HuH-7.5 (cell line): ENCODE data around the gene FBXO28.

ENCODE experiments used
- DNase-seq: peaks from one replicate; pipeline ENCODE4 v3.0.0; 2011; ENCODE audit warnings: low spot score

FBXO28 gene

DNA sequence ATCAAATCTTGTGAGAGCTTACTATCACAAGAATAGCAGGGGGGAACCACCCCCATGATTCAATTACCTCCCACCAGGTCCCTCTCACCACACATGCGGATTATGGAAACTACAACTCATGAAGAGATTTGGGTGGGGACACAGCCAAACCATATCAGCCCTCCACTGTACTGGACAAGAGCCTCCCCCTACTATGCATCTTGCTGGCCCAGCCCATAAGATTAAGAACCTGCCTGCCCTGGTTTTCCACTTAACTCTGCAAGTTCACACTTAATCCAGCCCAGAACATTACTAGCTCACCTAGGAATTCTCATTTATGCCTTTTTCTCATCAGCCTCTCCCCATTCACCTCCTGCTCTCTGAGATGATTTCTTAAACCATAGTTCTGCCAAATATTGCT lies 18.0 kb upstream of the FBXO28 start:
- no peak for DNase-seq

DNA sequence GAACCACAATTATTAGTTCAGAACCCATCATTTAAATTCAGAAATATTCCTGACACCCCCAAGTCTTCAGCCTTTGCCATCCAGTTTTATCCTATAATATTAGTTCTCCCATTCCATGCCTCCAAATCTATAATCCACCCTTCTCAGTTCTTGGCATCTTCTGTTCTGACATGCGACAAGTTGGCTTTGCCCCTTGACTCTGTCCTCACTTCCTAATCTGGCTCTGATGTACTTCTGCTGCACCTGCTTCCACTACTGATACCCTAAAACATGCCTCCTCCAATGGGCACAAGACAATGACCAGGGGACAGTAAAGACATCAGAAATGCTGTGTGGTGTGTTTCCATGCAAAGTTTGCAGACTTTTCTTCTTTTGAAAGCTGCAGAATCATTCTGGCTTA lies 17.1 kb upstream of the FBXO28 start:
- no peak for DNase-seq

DNA sequence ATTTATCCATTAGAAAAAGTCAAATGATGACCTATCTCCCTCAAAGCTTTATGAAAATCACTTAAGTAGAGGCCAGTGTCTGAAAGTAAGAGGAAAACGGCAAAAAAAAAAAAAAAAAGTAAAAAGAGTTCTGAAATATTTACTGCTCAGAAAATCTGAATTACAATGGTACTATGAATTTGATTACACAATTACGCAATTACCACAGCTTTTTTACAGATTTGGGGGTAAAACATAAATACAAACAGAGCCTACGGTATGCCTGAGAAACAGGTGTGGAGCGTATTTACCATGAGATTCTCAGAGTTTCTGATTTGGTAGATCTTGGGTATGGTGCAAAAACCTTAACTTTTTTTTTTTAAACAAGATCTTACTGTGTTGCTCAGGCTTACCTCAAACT lies 15.9 kb upstream of the FBXO28 start:
- DNase-seq: no peak

DNA sequence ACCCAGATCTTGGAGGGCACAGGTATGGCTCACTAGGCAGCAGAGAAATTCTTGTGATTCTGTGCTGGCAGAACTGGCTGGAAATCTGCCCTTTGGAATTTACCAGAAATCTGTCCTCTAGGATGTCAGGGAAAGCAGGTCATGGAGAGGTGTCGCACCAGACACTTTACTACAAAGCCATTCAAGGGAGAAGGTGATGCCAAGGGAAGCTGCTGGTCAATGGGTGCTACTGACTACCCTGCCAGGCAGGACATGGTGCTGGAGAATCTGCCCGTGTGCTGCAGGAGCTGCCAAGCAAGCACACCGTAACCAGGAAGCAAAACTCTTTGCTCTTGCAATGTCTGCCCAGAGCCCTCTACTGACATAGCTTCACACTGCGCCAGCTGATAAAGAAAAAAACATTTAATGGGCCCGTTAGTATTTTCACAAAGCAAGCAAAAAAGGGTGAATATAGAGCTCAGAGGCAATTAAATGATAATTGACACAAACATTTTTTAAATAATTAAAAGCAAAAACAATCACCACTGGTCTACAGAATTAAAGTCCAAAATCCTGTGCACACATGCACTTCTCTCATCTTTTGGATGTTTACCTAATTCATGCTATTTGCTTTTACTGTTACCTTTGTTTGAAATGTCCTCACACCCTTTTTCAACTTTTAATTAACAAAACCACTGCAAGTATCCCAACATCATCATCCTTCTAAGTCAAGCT lies 7.2 kb upstream of the FBXO28 start:
- DNase-seq: peak; percentile 71

DNA sequence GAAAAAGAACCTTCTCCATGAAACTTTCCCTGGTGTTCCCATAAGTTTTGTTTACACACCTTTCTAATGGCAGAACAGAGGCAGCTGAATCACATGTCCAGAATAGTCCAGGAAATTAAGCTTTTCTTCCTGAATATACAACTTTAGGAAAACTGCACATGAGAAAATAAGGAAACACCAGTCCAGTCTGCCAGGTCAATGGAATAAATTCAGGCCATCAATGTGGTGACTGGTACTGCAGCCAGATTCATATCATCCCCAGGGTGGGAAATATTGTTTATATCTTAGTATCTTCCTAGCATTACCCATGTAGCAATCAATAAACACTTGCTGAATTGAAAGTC lies 6.7 kb upstream of the FBXO28 start:
- no peak for DNase-seq

DNA sequence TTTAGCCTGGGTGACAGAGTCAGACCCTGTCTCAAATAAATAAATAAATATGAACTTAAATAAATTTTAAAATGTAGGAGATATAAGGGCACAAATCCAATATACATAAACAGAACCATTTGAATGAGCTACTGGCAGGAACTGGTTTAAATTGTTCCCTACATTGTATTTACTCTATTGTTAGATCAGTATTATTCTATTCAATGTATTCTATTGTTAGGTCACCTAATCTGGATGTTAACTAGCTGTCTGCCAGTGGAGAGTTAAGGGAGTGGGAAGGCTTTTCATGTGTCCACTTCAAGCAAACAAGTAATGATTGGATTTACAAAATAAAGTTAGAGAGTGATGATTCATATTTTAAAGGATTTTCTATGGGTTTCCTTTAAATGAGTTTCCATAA lies 4.9 kb upstream of the FBXO28 start:
- DNase-seq: no peak

DNA sequence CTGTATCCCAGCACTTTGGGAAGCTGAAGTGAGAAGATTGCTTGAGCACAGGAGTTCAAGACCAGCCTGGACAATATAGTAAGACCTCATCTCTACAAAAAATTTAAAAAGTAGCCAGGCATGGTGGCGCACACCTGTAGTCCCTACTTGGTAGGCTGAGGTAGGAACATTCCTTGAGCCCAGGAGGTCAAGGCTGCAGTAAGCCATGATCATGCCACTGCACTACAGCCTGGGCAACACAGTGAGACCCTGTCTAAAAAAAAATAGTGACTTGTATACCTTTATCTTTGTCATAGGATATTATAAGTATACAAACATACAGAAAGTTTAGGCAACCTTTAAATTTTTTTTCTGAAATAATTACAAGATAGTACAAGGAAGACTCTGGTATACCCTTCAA lies 3.9 kb upstream of the FBXO28 start:
- DNase-seq: no peak

DNA sequence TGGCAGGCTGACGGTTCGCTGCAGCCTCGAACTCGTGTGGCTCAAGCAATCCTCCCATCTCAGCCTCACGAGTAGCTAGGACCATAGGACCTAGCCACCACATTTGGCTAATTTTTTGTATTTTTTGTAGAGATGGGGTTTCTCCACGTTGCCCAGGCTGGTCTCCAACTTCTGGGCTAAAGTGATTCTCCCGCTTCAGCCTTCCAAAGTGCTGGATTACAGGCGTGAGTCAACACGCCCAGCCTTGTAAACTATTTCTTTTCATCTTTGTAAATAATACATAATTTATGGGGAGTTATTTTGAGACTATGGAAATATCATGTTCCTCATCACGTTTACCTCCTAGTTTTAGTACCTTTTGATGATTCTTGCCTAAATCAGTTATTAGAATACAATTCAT lies 906 bp upstream of the FBXO28 start:
- DNase-seq: no peak

DNA sequence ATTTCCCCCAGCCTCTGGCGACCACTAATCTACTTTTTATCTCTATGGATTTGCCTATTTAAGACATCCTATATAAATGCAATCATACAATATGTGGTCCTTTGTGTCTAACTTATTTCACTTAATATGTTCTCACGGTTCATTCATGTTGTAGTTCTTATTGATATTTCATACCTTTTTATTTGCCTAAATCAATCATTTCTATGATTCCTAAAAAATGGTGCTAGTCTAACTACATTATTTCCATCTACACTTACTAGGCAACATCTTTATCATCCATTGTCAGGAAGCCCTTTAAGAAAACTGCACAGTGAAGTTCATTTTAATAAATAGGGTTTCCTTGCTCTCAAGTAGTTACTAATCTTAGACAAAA lies 380 bp upstream of the FBXO28 start:
- DNase-seq: no peak

DNA sequence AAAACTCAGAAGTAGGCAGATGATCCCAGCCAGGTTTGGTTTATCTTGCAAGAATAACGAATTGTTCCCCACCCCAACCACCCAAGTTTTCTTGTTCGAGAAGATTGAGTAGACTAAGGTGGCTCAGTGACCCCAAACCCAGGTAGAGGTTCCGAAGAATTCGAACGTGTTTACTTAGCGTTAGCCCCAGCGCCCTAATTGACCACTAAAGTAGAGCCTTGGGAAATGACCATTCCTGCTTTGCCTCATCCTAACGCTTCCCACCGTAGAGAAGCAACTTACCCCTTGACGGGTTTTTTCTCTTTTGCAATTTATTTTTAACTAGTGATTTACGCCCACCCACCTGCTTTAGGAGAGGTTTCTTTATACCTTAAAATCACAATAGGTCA lies 870 bp downstream of the FBXO28 start:
- no peak for DNase-seq

DNA sequence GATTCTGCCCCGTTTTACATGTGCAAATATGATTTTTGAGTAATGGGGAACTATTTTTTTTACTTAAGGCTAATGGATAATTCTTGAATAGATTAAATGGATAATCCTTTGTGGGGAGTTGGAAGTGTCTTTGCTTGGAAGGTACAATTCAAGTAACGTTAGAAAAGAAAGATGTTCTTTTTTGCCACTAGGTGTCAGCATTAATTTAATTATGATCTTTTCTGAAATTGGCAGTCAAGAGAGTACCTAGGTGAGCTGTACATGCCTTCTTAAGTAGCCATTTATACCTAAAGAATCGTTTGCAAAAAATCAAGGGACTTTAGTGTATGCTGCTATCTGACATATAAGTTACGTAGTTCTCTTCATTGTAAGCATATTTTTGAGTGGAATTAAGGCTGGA lies 2.2 kb downstream of the FBXO28 start:
- DNase-seq: no peak

DNA sequence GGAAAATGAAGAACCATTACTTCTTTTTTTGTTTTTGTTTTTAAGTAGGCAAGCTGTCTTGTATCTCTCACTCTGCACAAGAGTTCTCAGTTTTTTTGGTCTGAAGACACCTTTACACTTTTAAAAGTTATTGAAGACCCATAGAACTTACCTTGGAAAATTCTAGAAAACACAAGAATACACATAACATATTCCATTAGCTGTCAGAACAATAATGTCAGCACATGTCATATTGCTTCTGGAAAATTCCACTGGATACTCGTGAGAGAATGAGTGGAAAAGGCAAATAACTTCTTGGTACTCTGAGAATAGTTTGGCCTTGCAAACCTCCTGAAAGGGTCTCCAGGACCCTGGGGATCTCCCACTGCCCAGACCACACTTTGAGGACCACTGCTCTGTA lies 4.8 kb downstream of the FBXO28 start:
- no peak for DNase-seq

DNA sequence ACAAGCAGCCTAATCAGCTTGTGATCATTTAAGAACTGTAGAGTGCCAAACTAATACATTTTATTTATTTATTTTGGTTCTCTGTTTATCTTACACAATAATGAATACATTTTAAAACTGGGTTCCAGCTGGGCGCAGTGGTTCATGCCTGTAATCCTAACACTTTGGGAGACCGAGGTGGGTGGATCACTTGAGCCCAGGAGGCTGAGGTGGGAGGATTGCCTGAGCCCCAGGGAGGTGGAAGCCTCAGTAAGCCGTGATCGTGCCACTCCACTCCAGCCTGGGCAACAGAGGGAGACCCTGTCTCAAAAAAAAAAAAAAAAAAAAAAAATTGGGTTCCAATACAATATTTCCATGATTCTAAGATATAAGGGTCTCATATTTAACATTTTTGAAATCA lies 9.2 kb downstream of the FBXO28 start:
- no peak for DNase-seq

DNA sequence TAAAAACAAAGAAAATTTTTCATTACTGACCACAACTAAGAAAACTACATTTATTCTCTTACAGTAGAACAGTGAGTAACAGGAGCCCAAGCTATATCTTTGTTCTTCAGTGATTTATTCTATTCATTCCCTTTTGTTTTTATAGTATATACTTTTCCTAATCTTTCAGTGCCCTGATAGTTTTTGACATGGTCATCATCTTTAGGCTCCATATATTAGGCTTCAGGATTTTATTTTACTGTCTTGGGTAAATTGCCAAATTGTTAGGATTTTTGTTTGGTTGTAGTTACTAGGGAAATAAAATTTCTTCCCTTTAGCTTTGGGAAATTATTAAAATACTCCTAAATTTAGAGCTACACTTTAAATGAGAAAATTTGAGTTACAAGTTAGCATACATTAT lies 10.3 kb downstream of the FBXO28 start:
- DNase-seq: no peak

DNA sequence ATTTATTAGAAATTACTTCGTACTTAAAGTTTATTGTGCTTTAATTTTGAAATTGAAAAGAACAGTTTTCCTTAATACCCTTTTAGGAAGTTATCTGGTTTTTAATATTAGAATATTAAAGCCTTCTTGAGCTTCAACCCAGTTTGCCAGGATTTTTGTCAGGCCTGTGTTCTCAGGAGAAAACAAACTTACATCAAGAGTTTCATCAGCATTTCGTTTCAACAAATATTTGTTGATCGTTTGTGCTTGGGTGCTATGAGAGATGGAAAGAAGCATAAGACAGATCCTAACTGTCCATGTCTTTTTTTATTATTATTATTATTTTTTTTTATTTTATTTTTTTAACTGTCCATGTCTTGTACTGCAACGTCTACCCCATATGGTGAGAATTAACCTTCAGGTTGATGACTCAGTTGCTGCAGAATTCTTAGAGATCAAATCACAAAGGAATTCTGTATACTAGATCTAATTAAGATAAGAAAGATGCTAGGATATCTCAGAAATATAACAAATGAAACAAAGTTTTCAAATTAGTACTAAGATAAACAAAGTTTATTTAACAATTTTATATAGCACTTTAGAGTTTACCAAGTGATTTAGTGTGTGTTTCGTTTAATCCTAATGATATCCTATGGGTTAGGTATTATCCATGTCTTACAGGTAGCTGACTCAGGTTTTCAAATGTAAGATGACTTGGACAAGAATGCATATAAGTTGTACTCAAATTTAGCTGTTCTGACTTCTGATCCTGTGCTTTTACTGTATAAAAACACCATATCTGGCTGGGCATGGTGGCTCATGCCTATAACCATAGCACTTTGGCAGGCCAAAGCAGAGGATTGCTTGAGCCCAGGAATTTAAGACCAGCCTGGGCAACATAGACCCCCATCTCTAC lies 14.3 kb downstream of the FBXO28 start:
- DNase-seq: no peak

DNA sequence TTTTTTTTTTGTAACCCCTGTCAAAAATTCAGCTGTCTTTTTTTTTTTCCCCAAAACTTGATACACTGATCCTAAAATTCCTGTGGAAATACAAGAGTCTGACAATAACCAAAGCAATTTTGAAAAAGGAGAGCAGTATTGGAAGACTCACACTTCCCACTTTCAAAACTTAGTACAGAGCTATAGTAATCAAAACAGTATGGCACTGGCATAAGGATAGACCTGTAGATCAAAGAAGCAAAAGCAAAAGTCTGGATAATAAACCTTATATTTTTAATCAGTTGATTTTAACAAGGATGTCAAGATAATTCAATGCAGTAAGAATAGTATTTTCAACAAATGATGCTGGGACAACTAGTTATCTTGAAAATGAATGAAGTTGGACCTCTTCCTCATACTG lies 17.3 kb downstream of the FBXO28 start:
- no peak for DNase-seq

DNA sequence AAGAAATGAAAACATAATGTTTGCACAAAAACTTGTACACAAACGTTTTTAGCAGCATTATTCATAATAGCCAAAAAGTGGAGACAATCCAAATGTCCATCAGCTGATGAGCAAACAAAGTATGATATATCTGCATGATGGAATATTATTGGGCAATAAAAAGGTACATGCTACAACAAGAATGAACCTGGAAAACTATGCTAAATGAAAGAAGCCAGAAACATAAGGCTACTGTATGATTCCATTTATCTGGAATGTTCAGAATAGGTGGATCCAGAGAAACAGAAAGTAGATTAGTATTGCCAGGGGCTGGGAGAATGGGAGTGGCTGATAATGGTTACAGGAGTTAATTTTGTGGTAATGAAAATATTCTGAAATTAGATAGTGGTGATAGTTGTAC lies 19.0 kb downstream of the FBXO28 start:
- no peak for DNase-seq

DNA sequence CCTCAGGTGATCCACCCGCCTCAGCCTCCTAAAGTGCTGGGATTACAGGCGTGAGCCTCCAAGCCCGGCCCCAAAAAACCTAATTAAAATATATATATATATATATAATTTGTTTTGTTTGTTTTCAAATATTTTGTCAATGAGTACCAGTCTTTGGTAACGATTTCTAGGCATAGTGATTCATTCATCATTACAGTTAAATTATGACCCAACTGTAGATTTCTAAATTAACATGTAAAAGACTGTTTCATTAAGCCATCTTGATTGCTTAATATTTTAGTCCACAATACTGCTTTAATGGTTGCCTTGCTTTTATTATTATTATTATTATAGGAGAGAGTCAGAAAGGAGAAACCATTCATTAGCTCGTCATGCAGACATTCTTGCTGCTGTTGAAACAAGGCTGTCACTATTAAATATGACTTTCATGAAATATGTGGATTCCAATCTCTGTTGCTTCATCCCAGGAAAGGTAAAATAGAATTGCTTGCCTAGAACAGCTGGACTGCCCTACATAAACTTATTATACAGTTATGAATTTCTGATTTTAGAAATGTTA lies 19.9 kb downstream of the FBXO28 start:
- no peak for DNase-seq

DNA sequence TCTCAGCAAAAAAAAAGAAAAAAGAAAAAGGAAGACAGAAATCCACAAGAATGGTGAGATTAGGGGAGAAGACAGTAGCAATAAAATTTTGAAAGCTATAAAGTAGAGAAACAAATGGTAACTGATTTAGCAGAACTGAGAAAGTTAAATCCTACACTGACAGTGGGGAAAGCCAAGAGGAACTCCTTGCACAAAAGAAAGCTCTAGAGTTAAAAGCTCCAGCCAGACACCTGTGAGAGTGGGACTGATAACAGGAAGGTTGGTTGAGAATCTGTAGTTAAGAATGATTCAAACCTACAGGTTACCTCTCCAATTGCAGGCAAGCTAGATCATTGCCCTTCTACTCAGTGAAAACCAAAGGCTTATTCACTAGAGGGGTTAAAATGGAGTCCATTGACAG lies 23.6 kb downstream of the FBXO28 start:
- no peak for DNase-seq

DNA sequence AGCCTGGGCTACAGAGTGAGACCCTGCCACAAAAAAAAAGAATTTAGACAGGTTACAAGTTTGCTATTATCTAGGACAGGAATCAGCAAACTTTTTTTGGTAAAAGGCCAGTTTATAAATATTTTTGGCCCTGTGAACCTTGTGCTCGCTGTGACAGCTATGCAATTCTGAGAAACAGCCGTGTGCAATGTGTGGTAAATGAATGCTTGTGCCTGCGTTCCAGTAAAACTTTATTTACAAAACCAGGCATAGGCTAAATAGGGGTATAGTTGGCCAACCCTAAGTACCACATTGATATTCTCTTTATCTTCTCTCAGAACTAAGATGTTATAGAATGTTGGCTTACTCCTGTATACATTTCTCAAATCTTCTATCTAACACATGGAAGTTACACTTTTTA lies 24.3 kb downstream of the FBXO28 start:
- DNase-seq: no peak

DNA sequence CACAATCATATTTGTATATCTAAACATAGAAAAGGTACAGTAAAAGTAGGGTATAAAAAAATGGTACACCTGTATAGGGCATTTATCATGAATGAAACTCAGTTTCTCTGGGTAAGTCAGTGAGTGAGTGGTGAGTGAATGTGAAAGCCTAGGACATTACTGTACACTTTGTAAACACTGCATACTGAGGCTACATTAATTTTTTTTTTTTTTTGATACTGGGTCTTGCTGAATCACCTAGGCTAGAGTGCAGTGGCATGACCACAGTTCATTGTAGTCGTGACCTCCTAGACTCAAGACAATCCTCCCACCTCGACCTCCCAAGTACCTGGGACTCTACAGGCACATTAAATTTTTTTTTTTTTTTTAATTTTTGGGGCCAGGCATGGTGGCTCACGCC lies 27.8 kb downstream of the FBXO28 start:
- no peak for DNase-seq

DNA sequence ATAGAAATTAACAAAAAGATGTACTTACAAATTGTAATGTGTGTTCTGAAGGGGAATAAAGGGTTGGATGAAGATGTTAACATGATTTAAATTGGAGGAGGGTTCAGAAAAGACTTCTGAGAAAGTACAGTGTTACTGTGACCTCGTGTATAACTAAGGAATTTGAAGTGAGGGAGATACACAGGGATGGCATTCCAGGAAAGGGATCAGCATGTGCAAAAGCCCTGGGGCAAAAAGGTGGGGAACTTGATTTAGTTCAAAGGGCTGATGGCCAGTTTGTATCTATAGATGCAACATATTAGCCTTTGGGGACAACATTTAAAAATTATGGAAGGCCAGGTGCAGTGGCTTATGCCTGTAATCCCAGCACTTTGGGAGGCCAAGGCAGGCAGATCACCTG lies 35.8 kb downstream of the FBXO28 start:
- no peak for DNase-seq

DNA sequence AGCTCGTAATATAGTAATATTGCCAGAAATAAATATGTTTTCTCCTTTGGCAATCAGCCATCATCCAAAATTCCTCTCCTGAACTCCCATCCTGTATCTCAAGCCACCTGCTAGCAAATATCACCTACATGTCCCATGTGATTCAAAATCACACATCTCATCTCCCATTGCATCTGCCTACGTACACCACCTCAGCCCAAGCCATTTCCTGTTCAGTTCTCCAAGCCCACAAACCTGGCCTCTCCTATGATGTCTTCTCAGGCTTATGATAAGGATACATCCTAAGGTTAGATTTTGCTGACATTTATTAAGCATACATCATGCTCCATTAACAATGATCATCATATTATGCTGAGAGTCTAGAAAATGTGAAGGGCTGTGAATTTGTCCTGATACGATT lies 37.2 kb downstream of the FBXO28 start:
- DNase-seq: no peak

DNA sequence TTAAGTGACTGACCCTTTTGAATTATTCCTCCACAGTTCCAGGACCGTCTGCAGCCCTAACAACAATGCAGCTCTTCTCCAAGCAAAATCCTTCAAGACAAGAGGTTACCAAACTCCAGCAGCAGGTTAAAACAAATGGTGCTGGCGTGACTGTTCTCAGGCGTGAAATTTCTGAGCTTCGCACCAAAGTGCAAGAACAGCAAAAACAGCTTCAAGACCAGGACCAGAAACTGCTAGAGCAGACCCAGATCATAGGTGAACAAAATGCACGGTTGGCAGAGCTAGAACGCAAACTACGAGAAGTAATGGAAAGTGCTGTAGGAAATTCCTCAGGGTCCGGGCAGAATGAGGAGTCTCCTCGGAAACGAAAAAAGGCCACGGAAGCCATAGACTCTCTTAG lies 43.4 kb downstream of the FBXO28 start:
- DNase-seq: no peak
